ENCODE data around the gene IGF2BP3.

IGF2BP3 gene

DNA sequence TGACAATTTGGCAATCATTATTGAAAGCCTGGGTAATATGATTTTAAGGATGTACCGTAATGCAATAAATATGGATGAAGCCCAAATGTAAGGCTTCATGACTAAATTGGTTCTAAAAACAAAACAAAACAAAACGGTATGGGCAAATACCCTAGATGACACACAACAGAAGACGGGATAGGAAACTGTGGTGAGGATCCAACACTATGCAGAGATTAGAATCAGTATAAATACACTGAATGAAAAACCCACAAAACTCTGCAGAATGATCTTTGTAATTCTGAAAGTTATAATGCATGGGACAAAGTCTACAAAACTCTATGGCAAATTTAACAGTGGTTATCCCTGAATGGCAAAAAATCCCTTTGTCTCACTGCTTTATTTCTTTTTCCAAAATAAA lies 113.6 kb downstream of the IGF2BP3 start:
- ChIA-PET POLR2A (no interaction called here), CTCF (interaction anchor here (1.0 kb wide), 1 partner anchor 87 kb away, joined by 3 read pairs; no protein-coding TSS in a partner anchor)
- Histone ChIP-seq H3K36me3 (ENCODE audit: control insufficient read depth in 2 of 2, insufficient read depth in 1 of 2, low read length in 2 of 2) (peaks cover 4 to 13% of the 10 kb centered on the region in 2 experiments), H3K27ac (ENCODE audit: extremely low read depth, low read depth, low read length) (no peak overlapping the region), H3K4me1 (ENCODE audit: control insufficient read depth, insufficient read depth, low read length) (peaks cover 31% of the 10 kb centered on the region), H3K9me3 (ENCODE audit: control insufficient read depth, insufficient read depth, low read depth, low read length) (no peaks in the 10 kb centered on the region), H3K4me3 (ENCODE audit: low read depth, low read length) (no peak overlapping the region)
- TF ChIP-seq ZNF571 (tag by site-specific recombination; IDR thresholded peaks at IDR 0.05) (no peak), ZNF521 (tag by site-specific recombination; IDR thresholded peaks at IDR 0.05) (no peak)

DNA sequence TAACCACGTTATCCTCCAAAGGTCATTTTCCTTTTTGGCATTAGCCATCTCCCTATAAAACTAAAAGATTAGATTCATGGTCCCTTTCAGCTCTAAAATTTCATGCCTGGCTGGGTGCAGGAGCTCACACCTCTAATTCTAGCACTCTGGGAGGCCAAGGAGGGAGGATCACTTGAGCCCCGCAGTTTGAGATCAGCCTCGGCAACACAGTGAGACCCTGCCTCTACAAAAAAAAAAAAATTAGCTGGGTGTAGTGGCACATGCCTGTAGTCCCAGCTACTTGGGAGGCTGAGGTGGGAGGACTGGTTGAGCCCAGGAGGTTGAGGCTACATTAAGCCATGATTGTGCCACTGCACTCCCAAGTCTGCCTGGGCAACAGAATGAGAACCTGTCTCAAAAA lies 114.1 kb downstream of the IGF2BP3 start:
- H3K36me3 ChIP-seq (ENCODE audit: control insufficient read depth in 2 of 2, insufficient read depth in 1 of 2, low read length in 2 of 2): peaks cover 4 to 9% of the 10 kb centered on the region in 2 experiments
- POLR2A ChIA-PET: interaction anchor here (0.7 kb wide), 2 partner anchors 22 to 134 kb away, joined by 3 to 5 read pairs; no protein-coding TSS in a partner anchor
- H3K27ac ChIP-seq (ENCODE audit: extremely low read depth, low read depth, low read length): no peak overlapping the region
- TF ChIP-seq RBAK (tag by site-specific recombination; IDR thresholded peaks at IDR 0.05) (no peak), REPIN1 (tag by site-specific recombination; IDR thresholded peaks at IDR 0.05; ENCODE audit: low read depth) (no peak), ZNF37A (tag by site-specific recombination; IDR thresholded peaks at IDR 0.05) (no peak)
- no peaks in the 10 kb centered on the region for H3K9me3 ChIP-seq (ENCODE audit: control insufficient read depth, insufficient read depth, low read depth, low read length)
- no peak overlapping the region for H3K4me3 ChIP-seq (ENCODE audit: low read depth, low read length)
- CTCF ChIA-PET: interaction anchor here (0.7 to 1.0 kb wide), 3 partner anchors 87 to 834 kb away, joined by 3 to 6 read pairs (median 3); no protein-coding TSS in a partner anchor
- H3K4me1 ChIP-seq (ENCODE audit: control insufficient read depth, insufficient read depth, low read length): peaks cover 32% of the 10 kb centered on the region

DNA sequence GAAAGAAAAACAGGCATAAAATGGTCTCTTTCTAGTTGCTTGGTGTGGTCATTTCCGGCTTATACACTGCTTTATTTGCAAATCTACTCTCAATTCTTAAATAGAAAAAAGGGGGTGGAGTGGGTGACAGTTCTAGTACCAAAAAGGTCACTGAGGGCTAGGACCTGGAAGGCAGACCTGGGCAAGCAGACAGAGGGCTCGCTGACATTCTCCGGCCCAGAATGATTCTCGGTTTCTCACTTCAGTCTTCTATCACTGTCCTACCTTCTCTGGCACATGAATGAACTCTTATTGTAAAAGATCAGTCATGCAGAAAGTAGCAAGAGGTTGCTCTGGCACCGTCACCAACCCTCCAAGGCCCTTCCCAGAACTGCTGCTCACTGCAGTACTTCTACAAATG lies 117.1 kb downstream of the IGF2BP3 start:
- Histone ChIP-seq H3K9me3 (ENCODE audit: control insufficient read depth, insufficient read depth, low read depth, low read length) (no peaks in the 10 kb centered on the region), H3K4me3 (ENCODE audit: low read depth, low read length) (no peak overlapping the region), H3K36me3 (ENCODE audit: control insufficient read depth in 2 of 2, insufficient read depth in 1 of 2, low read length in 2 of 2) (peaks cover 0 to 10% of the 10 kb centered on the region in 2 experiments; a peak in 2 of 3 replicates), H3K4me1 (ENCODE audit: control insufficient read depth, insufficient read depth, low read length) (peaks cover 47% of the 10 kb centered on the region), H3K27ac (ENCODE audit: extremely low read depth, low read depth, low read length) (no peak overlapping the region)
- POLR2A ChIA-PET: no interaction called here
- CTCF ChIA-PET: no interaction called here
- TF ChIP-seq, protein P1, sequence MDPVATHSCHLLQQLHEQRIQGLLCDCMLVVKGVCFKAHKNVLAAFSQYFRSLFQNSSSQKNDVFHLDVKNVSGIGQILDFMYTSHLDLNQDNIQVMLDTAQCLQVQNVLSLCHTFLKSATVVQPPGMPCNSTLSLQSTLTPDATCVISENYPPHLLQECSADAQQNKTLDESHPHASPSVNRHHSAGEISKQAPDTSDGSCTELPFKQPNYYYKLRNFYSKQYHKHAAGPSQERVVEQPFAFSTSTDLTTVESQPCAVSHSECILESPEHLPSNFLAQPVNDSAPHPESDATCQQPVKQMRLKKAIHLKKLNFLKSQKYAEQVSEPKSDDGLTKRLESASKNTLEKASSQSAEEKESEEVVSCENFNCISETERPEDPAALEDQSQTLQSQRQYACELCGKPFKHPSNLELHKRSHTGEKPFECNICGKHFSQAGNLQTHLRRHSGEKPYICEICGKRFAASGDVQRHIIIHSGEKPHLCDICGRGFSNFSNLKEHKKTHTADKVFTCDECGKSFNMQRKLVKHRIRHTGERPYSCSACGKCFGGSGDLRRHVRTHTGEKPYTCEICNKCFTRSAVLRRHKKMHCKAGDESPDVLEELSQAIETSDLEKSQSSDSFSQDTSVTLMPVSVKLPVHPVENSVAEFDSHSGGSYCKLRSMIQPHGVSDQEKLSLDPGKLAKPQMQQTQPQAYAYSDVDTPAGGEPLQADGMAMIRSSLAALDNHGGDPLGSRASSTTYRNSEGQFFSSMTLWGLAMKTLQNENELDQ (tag by site-specific recombination; IDR thresholded peaks at IDR 0.05; ENCODE audit: low read depth): no peak
- TF ChIP-seq, protein P2, sequence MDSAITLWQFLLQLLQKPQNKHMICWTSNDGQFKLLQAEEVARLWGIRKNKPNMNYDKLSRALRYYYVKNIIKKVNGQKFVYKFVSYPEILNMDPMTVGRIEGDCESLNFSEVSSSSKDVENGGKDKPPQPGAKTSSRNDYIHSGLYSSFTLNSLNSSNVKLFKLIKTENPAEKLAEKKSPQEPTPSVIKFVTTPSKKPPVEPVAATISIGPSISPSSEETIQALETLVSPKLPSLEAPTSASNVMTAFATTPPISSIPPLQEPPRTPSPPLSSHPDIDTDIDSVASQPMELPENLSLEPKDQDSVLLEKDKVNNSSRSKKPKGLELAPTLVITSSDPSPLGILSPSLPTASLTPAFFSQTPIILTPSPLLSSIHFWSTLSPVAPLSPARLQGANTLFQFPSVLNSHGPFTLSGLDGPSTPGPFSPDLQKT (IDR thresholded peaks at IDR 0.05; ENCODE audit: borderline replicate concordance, low read depth, low read length): no peak
- no peak for TF ChIP-seq MYNN (tag by site-specific recombination; IDR thresholded peaks at IDR 0.05; ENCODE audit: borderline replicate concordance)
- TF ChIP-seq ZNF202 (tag by site-specific recombination; IDR thresholded peaks at IDR 0.05; ENCODE audit: borderline replicate concordance): no peak
- no peak for TF ChIP-seq ZSCAN30 (tag by site-specific recombination; IDR thresholded peaks at IDR 0.05)
- TF ChIP-seq ZEB2 (tag by site-specific recombination; IDR thresholded peaks at IDR 0.05): no peak
- TF ChIP-seq ZNF114 (tag by site-specific recombination; IDR thresholded peaks at IDR 0.05): no peak
- TF ChIP-seq, protein P3, sequence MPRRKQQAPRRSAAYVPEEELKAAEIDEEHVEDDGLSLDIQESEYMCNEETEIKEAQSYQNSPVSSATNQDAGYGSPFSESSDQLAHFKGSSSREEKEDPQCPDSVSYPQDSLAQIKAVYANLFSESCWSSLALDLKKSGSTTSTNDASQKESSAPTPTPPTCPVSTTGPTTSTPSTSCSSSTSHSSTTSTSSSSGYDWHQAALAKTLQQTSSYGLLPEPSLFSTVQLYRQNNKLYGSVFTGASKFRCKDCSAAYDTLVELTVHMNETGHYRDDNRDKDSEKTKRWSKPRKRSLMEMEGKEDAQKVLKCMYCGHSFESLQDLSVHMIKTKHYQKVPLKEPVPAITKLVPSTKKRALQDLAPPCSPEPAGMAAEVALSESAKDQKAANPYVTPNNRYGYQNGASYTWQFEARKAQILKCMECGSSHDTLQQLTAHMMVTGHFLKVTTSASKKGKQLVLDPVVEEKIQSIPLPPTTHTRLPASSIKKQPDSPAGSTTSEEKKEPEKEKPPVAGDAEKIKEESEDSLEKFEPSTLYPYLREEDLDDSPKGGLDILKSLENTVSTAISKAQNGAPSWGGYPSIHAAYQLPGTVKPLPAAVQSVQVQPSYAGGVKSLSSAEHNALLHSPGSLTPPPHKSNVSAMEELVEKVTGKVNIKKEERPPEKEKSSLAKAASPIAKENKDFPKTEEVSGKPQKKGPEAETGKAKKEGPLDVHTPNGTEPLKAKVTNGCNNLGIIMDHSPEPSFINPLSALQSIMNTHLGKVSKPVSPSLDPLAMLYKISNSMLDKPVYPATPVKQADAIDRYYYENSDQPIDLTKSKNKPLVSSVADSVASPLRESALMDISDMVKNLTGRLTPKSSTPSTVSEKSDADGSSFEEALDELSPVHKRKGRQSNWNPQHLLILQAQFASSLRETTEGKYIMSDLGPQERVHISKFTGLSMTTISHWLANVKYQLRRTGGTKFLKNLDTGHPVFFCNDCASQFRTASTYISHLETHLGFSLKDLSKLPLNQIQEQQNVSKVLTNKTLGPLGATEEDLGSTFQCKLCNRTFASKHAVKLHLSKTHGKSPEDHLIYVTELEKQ (tag by site-specific recombination; IDR thresholded peaks at IDR 0.05; ENCODE audit: borderline replicate concordance): no peak
- TF ChIP-seq, protein P4, sequence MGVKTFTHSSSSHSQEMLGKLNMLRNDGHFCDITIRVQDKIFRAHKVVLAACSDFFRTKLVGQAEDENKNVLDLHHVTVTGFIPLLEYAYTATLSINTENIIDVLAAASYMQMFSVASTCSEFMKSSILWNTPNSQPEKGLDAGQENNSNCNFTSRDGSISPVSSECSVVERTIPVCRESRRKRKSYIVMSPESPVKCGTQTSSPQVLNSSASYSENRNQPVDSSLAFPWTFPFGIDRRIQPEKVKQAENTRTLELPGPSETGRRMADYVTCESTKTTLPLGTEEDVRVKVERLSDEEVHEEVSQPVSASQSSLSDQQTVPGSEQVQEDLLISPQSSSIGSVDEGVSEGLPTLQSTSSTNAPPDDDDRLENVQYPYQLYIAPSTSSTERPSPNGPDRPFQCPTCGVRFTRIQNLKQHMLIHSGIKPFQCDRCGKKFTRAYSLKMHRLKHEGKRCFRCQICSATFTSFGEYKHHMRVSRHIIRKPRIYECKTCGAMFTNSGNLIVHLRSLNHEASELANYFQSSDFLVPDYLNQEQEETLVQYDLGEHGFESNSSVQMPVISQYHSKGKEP (tag by site-specific recombination; IDR thresholded peaks at IDR 0.05): 0 out of 2 replicates have a peak, but pooled peaks have one; percentile 14
- TF ChIP-seq, protein P5, sequence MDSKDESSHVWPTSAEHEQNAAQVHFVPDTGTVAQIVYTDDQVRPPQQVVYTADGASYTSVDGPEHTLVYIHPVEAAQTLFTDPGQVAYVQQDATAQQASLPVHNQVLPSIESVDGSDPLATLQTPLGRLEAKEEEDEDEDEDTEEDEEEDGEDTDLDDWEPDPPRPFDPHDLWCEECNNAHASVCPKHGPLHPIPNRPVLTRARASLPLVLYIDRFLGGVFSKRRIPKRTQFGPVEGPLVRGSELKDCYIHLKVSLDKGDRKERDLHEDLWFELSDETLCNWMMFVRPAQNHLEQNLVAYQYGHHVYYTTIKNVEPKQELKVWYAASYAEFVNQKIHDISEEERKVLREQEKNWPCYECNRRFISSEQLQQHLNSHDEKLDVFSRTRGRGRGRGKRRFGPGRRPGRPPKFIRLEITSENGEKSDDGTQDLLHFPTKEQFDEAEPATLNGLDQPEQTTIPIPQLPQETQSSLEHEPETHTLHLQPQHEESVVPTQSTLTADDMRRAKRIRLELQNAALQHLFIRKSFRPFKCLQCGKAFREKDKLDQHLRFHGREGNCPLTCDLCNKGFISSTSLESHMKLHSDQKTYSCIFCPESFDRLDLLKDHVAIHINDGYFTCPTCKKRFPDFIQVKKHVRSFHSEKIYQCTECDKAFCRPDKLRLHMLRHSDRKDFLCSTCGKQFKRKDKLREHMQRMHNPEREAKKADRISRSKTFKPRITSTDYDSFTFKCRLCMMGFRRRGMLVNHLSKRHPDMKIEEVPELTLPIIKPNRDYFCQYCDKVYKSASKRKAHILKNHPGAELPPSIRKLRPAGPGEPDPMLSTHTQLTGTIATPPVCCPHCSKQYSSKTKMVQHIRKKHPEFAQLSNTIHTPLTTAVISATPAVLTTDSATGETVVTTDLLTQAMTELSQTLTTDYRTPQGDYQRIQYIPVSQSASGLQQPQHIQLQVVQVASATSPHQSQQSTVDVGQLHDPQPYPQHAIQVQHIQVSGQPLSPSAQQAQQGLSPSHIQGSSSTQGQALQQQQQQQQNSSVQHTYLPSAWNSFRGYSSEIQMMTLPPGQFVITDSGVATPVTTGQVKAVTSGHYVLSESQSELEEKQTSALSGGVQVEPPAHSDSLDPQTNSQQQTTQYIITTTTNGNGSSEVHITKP (tag by site-specific recombination; IDR thresholded peaks at IDR 0.05): 0 out of 2 replicates have a peak, but pooled peaks have one; percentile 13
- no peak for TF ChIP-seq ZNF184 (tag by site-specific recombination; IDR thresholded peaks at IDR 0.05)
- TF ChIP-seq, protein P6, sequence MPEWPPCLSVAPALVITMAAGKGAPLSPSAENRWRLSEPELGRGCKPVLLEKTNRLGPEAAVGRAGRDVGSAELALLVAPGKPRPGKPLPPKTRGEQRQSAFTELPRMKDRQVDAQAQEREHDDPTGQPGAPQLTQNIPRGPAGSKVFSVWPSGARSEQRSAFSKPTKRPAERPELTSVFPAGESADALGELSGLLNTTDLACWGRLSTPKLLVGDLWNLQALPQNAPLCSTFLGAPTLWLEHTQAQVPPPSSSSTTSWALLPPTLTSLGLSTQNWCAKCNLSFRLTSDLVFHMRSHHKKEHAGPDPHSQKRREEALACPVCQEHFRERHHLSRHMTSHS (tag by site-specific recombination; IDR thresholded peaks at IDR 0.05): no peak

All from HEK293 (cell line).